Posterior vena cava (tissue), 2 donors: Measurements from ENCODE around the gene MRPL42. TPM values are rescaled to one million over a fixed set of nuclear protein-coding genes. Genes with fewer than 3 reads are reported as not detected.

Experiments
- total RNA-seq, 2 donors: library from RNA; stranded (reverse); fragmentation: NEBNext Ultra II Directional; extraction: Animal tissue kit (Norgen Biotek cat#: 25700); gene quantifications; one replicate each; pipeline ENCODE4 v1.2.1, GENCODE V29; 2021
- donor health status: DM: yes; HTN: yes; CAD: no.
- donor health status: DM: yes; HTN: yes; CAD: no.

The MRPL42 gene
- total RNA-seq, 2 donors from 2014 or later, result 55.8 to 59.5 TPM

Other genes starting within 250 kb of the MRPL42 start
- gene NUDT4, start 89.6 kb upstream of the MRPL42 start, total RNA-seq, result 100 to 1,000 TPM in 1 of 2 donors, 10 to 100 TPM in 1; 76.5 to 133 TPM
- gene UBE2N, start 25.6 kb upstream of the MRPL42 start, total RNA-seq, result 10 to 100 TPM; 78.3 to 90.8 TPM
- 10 to 100 TPM; 30.0 to 30.9 TPM for gene SOCS2, start 105.2 kb downstream of the MRPL42 start, total RNA-seq
- 10 to 100 TPM; 21.6 to 22.0 TPM for gene CRADD, start 209.9 kb downstream of the MRPL42 start, total RNA-seq